GM13976 (cell line): Measurements from ENCODE around the gene KLHL10.

Experiments
- DNase-seq: peaks from one replicate; pipeline ENCODE4 v3.0.0; 2012; ENCODE audit warnings: low spot score
- in situ Hi-C: fragments of 300-500 bp; cut with MboI; formaldehyde crosslinking; loops from one replicate; pipeline ENCODE4 v1.12.0; 2022; ENCODE audit warnings: low sequenced_read_pairs, mixed read lengths, inconsistent platforms; ENCODE audit not compliant: unreplicated experiment
- TF ChIP-seq, protein P1 (sequence below): IDR thresholded peaks from 2 replicates; pipeline ENCODE4 v1.5.1; 2012; ENCODE audit warnings: borderline replicate concordance, mild to moderate bottlenecking; ENCODE audit not compliant: insufficient read depth; ENCODE audit errors: extremely low read depth, missing control alignments, control extremely low read depth

The KLHL10 gene

DNA sequence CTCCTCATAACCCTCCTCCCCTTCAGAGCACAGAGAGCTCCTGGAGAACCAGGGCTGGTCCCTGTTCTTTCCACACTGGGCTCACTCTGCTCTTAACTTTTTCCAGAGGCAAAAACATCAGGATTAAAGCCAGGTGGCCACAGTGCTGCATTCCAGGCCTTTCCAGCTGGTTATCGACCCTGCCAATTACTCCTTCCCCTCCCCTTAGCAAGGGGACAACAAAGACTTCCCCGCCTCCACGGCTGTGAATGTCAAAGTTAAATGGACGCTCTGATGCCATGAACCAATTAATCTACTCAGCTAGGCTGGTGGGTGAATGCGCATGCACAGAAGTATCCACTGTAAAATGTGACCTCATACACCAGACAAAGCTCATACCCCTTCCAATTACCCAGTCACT, 58.0 kb downstream of the KLHL10 start:
- in situ Hi-C loops = no loop called here
- DNase-seq = no peak
- TF ChIP-seq, protein P1, sequence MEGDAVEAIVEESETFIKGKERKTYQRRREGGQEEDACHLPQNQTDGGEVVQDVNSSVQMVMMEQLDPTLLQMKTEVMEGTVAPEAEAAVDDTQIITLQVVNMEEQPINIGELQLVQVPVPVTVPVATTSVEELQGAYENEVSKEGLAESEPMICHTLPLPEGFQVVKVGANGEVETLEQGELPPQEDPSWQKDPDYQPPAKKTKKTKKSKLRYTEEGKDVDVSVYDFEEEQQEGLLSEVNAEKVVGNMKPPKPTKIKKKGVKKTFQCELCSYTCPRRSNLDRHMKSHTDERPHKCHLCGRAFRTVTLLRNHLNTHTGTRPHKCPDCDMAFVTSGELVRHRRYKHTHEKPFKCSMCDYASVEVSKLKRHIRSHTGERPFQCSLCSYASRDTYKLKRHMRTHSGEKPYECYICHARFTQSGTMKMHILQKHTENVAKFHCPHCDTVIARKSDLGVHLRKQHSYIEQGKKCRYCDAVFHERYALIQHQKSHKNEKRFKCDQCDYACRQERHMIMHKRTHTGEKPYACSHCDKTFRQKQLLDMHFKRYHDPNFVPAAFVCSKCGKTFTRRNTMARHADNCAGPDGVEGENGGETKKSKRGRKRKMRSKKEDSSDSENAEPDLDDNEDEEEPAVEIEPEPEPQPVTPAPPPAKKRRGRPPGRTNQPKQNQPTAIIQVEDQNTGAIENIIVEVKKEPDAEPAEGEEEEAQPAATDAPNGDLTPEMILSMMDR = no peak

DNA sequence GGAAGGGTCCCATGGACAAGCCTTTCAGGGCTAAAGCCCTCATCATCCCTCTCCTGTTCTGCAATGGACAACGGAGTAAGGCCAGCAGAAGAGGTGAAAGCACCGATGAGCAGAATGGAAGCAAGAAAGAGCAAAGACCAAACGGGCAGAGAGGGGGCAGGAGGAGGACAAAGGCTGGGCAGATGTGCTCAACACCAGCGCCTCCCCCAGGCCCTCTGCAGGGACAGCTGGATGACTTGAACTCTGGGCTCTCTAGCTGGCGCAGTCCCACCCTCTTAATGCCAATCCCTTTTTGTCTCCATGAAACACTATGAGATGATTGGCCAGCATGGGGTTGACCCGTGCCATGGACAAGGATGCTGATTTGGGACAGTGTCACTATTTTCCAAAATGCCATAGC, 59.1 kb downstream of the KLHL10 start:
- TF ChIP-seq, protein P1 = no peak
- no peak for DNase-seq
- in situ Hi-C loops = no loop called here
